Body of pancreas (tissue), 4 donors: ENCODE measurements around the gene RIMBP3C. TPM values are rescaled to one million over a fixed set of nuclear protein-coding genes. Genes with fewer than 3 reads are reported as not detected.

Experiments used
- ATAC-seq: fragments of 150-250 bp; one replicate; pipeline ENCODE4 v1.9.1; 2016
- DNase-seq, 4 donors: peaks; one replicate each; pipeline ENCODE4 v3.0.0-alpha.2; 2019
- H3K27ac ChIP-seq, 4 donors: fragments of 200-600 bp; sonication (generic); 1 replicate in 3 of 4; 2 replicates in 1 of 4; pipeline versions ENCODE4 v1.5.1 to v1.6.1; 2016 to 2019; ENCODE audit warnings: mild to moderate bottlenecking in 1 of 4, mixed read lengths in 1 of 4, moderate library complexity in 1 of 4
- H3K27me3 ChIP-seq, 2 donors: fragments of 200-600 bp; sonication (generic); one replicate each; pipeline ENCODE4 v1.6.0; 2016; ENCODE audit warnings: mild to moderate bottlenecking in 1 of 2
- H3K36me3 ChIP-seq, 2 donors: fragments of 200-600 bp; sonication (generic); replicated peaks in 1 of 2; 2 replicates each; pipeline ENCODE4 v1.5.1; 2016; ENCODE audit warnings: low read depth in 2 of 2; ENCODE audit not compliant: insufficient read depth in 1 of 2
- H3K4me1 ChIP-seq: fragments of 200-600 bp; sonication (generic); one replicate; pipeline ENCODE4 v1.6.0; 2016
- H3K4me3 ChIP-seq, 2 donors: fragments of 200-600 bp; sonication (generic); 1 replicate in 1 of 2; 2 replicates in 1 of 2; pipeline ENCODE4 v1.5.1; 2016 to 2019
- H3K9me3 ChIP-seq, 3 donors: fragments of 200-600 bp; sonication (generic); 1 replicate in 2 of 3; 2 replicates in 1 of 3; pipeline ENCODE4 v1.5.1; 2016
- POLR2A ChIP-seq, 3 donors: fragments of 450-650 bp; IDR thresholded peaks; one replicate each; pipeline ENCODE4 v1.6.1; 2016; ENCODE audit warnings: antibody characterized with exemption in 3 of 3, mild to moderate bottlenecking in 2 of 3
- WGBS, 2 donors: methylation state at CpG; one replicate each; pipeline ENCODE4 v1.1.5; 2017; 5-methylcytosine and 5-hydroxymethylcytosine counted together
- intact Hi-C: fragments of 100-400 bp; cut with DNase I; formaldehyde crosslinking; loops from one replicate; pipeline ENCODE4 v1.15.1; 2023
- total RNA-seq, 2 donors: library from RNA; depleted of rRNA; stranded (reverse); fragments of >200 nt; gene quantifications; one replicate each; pipeline ENCODE4 v1.1.0, GENCODE V29; 2016
- TF ChIP-seq, protein P1 (sequence below), 7 experiments: fragments of 450-650 bp in 4 of 7; fragments of 200-600 bp in 3 of 7; sonication (generic) in 3 of 7; IDR thresholded peaks; one replicate each; pipeline ENCODE4 v1.5.1; 2016 to 2019; ENCODE audit warnings: antibody characterized with exemption in 7 of 7

Gene RIMBP3C
- total RNA-seq, 2 donors from 2014 or later = under 0.01 TPM; not detected in 1

DNA sequence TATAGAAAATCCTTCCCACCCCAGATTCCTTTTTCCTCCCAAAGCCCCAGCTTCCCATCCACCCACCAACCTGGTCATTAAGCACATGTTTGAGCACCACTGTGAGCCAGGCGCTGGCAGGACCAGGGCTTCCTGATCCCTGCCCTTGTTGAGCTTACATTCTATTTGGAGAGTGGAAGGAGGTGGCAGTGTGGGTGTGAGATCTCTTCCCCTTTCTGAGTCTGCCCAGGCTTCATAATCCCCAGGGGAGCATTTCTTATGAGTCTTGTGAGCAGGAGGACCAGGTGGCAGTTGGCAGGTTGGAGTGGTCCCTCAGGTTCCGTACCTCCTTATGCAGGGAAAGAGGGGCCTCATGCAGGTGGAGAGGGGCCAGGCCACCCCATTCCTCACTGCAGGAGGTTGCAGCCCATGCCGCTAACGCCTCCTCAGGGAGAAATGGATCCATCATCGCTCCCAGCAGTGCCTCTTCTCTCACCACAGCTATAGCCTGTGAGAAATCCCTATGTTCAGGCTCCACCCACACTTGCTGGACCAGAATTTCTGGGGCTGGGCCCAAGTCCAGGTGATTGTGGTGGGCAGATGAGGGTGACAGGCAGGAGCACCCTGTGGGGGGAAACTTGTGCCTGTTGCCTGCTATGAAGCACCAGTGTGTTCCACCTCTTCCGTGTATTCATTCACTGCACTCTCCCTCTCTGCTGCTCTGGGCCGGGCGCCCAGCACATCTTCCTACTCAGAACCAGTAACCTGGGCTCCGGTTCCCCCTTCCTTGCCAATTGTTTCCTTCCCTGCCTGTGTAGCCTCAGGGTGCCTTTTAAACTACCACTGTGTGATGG lies 39.8 kb upstream of the RIMBP3C start:
- Histone ChIP-seq H3K36me3 (peaks cover 0 to 6% of the 10 kb centered on the region in 2 donors), H3K27ac (no peak overlapping the region), H3K9me3 (no peaks in the 10 kb centered on the region), H3K4me3 (no peak overlapping the region), H3K27me3 (no peaks in the 10 kb centered on the region), H3K4me1 (peaks cover 33% of the 10 kb centered on the region)
- WGBS, 2 donors = 66 to 71% methylated on average over 9 of the region's 9 CpGs
- DNase-seq = no peak
- no peak for ATAC-seq
- TF ChIP-seq, protein P1, sequence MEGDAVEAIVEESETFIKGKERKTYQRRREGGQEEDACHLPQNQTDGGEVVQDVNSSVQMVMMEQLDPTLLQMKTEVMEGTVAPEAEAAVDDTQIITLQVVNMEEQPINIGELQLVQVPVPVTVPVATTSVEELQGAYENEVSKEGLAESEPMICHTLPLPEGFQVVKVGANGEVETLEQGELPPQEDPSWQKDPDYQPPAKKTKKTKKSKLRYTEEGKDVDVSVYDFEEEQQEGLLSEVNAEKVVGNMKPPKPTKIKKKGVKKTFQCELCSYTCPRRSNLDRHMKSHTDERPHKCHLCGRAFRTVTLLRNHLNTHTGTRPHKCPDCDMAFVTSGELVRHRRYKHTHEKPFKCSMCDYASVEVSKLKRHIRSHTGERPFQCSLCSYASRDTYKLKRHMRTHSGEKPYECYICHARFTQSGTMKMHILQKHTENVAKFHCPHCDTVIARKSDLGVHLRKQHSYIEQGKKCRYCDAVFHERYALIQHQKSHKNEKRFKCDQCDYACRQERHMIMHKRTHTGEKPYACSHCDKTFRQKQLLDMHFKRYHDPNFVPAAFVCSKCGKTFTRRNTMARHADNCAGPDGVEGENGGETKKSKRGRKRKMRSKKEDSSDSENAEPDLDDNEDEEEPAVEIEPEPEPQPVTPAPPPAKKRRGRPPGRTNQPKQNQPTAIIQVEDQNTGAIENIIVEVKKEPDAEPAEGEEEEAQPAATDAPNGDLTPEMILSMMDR (IDR thresholded peaks at IDR 0.05) = no peak
- no peak for TF ChIP-seq POLR2A (IDR thresholded peaks at IDR 0.05)
- intact Hi-C loops = no loop called here

DNA sequence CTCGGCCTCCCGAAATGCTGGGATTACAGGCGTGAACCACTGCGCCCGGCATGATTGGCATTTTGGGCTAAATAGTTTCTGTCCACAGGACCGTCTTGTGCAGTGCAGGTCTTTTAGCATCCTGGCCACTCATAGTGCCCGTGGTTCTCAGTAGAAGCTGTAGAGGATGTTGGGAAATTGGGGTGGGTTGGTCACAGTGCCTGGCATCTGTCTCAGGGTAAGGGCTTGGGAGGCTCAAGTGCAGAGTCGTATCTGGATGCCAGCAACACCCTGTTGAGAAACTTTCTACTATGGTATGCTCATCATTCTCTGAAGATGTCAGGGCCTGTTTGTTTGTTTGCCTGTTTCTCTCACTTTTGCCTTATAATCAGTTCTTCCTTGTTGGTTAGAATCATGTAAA lies 38.1 kb upstream of the RIMBP3C start:
- Histone ChIP-seq H3K9me3 (no peaks in the 10 kb centered on the region), H3K4me1 (peaks cover 33% of the 10 kb centered on the region), H3K36me3 (peaks cover 0 to 4% of the 10 kb centered on the region in 2 donors), H3K27me3 (no peaks in the 10 kb centered on the region), H3K4me3 (no peak overlapping the region), H3K27ac (no peak overlapping the region)
- DNase-seq (no peak), ATAC-seq (no peak)
- TF ChIP-seq POLR2A (IDR thresholded peaks at IDR 0.05) = no peak
- TF ChIP-seq, protein P1 (IDR thresholded peaks at IDR 0.05) = no peak
- 90 to 96% methylated on average over 8 of the region's 8 CpGs for WGBS, 2 donors
- intact Hi-C loops = no loop called here

- DNase-seq = no peak
- Histone ChIP-seq H3K9me3 (no peaks in the 10 kb centered on the region), H3K36me3 (no peaks in the 10 kb centered on the region), H3K4me1 (peaks cover 40% of the 10 kb centered on the region), H3K4me3 (no peak overlapping the region), H3K27me3 (no peaks in the 10 kb centered on the region), H3K27ac (no peak overlapping the region)
- intact Hi-C loops = no loop called here
- WGBS, 2 donors = 73 to 76% methylated on average over 4 of the region's 4 CpGs
- ATAC-seq = no peak
- TF ChIP-seq POLR2A (IDR thresholded peaks at IDR 0.05) = no peak
- TF ChIP-seq, protein P1 (IDR thresholded peaks at IDR 0.05) = no peak
Observed at GRCh38 chr22:21587803-21588611, 36.7 kb upstream of the RIMBP3C start.

DNA sequence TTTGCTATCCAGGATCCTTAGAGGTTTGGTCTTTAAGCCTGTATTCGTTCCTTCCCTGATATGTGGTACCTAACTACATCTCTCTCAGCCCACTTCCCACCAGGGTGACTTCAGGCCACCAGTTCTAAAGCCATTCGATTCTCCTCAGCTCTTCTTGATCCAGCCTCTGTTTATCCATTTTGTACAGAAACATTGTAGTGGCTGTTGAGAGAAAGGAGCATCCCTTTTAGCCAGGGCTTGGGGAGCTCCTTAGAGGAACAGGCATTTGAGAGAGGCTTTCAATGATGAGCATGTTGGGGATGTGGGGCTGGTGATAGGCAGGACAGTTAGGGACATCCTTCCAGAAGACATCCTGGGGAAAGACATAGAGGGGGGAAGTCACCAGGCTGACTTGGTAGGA lies 34.1 kb upstream of the RIMBP3C start:
- no peak for ATAC-seq
- TF ChIP-seq, protein P1 (IDR thresholded peaks at IDR 0.05) = no peak
- TF ChIP-seq POLR2A (IDR thresholded peaks at IDR 0.05) = no peak
- Histone ChIP-seq H3K9me3 (no peaks in the 10 kb centered on the region), H3K27me3 (no peaks in the 10 kb centered on the region), H3K4me3 (no peak overlapping the region), H3K36me3 (no peaks in the 10 kb centered on the region), H3K27ac (no peak overlapping the region), H3K4me1 (peaks cover 43% of the 10 kb centered on the region)
- intact Hi-C loops = no loop called here
- no peak for DNase-seq
- WGBS, 2 donors = 69 to 79% methylated on average over 2 of the region's 2 CpGs
